Fibroblast of lung (primary cell): ENCODE measurements around the gene RUSC2.

ENCODE experiments used
- CTCF ChIP-seq, 2 donors: IDR thresholded peaks in 1 of 2; conservative IDR thresholded peaks in 1 of 2; 1 replicate in 1 of 2; 2 replicates in 1 of 2; pipeline ENCODE4 v1.5.1; 2011 to 2012; ENCODE audit warnings: low read length in 2 of 2, control low read depth in 1 of 2, inconsistent platforms in 1 of 2, low read depth in 1 of 2, mild to moderate bottlenecking in 1 of 2
- EZH2 ChIP-seq: IDR thresholded peaks from 2 replicates; pipeline ENCODE4 v1.5.1; 2012; ENCODE audit warnings: low read length, control low read depth, mild to moderate bottlenecking; ENCODE audit errors: missing control alignments

- no peak for TF ChIP-seq CTCF (conservative IDR thresholded peaks at IDR 0.05 in 1 of 2, IDR thresholded peaks at IDR 0.05 in 1 of 2; ENCODE audit: low read depth in 1 of 2, low read length in 2 of 2)
- no peak for TF ChIP-seq EZH2
Observed at GRCh38 chr9:35518981-35519679, 29.2 kb downstream of the RUSC2 start.
